ENCODE measurements around the gene CTNNA3.

- TF ChIP-seq CTCF (IDR thresholded peaks at IDR 0.05; ENCODE audit: low read depth, low read length, poor library complexity, severe bottlenecking) (no peak), EZH2phosphoT487 (IDR thresholded peaks at IDR 0.05; ENCODE audit: borderline replicate concordance, low read length) (no peak)
Measured at GRCh38 chr10:65893676-65894075, 1802.3 kb downstream of the CTNNA3 start.

Measured in DOHH2 (cell line).